DMS53 treated with DMSO at 0.1 percent for 48 hours (cell line): ENCODE measurements around the gene ATP10A.

ENCODE experiments used
- DNase-seq: peaks from one replicate; lab custom pipeline; 2025; ENCODE audit not compliant: unreplicated experiment; lab: John Stamatoyannopoulos, UW

The ATP10A gene, protein sequence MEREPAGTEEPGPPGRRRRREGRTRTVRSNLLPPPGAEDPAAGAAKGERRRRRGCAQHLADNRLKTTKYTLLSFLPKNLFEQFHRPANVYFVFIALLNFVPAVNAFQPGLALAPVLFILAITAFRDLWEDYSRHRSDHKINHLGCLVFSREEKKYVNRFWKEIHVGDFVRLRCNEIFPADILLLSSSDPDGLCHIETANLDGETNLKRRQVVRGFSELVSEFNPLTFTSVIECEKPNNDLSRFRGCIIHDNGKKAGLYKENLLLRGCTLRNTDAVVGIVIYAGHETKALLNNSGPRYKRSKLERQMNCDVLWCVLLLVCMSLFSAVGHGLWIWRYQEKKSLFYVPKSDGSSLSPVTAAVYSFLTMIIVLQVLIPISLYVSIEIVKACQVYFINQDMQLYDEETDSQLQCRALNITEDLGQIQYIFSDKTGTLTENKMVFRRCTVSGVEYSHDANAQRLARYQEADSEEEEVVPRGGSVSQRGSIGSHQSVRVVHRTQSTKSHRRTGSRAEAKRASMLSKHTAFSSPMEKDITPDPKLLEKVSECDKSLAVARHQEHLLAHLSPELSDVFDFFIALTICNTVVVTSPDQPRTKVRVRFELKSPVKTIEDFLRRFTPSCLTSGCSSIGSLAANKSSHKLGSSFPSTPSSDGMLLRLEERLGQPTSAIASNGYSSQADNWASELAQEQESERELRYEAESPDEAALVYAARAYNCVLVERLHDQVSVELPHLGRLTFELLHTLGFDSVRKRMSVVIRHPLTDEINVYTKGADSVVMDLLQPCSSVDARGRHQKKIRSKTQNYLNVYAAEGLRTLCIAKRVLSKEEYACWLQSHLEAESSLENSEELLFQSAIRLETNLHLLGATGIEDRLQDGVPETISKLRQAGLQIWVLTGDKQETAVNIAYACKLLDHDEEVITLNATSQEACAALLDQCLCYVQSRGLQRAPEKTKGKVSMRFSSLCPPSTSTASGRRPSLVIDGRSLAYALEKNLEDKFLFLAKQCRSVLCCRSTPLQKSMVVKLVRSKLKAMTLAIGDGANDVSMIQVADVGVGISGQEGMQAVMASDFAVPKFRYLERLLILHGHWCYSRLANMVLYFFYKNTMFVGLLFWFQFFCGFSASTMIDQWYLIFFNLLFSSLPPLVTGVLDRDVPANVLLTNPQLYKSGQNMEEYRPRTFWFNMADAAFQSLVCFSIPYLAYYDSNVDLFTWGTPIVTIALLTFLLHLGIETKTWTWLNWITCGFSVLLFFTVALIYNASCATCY (N-terminal part only)

DNA sequence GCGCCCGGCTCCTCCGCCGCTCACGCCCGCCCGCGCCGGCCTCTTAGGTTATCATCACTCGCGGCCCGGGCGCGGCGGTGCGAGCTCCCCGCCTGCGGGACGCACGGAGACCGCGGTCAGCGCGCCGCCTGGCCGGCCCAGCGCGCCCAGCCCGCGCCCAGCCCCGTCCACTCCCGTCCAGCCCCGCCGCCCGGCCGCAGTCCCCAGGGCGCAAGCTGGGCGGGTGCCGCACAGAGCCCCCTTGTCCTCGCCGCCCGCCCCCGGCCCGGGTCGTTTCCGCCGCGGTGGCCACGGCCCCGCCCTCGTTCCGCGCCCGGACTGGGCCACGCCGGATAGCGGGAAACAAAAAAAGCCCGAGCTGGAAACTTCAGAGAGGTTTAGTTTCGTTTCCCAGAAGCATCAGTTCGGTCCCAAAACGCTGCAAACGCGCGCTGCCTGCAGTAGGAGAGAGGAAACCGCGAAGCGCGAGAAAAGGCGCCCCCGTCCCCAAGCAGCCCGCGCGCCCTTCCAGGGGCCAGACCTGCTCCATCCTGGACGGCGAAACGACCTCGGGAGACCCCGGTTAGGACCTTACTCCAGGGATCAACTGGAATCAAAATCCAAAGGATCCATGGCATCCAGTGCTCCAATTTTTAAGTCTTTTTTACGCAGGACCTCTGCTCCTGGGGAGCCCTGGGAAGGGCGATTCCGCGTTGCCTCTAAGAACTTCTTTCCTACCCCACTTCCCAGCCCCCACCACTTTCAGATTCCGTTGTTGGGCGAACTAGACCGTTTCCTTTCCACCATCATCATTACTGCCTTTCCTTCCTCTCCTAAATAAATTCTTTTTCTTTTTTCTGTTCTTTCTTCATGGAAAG is at the start of gene ATP10A:
Gene ATP10A, minus strand, starts transcription at position 217 of the 857 bp plus-strand sequence. CDS start 231 bp downstream, outside the sequence.
- no peak for DNase-seq

DNA sequence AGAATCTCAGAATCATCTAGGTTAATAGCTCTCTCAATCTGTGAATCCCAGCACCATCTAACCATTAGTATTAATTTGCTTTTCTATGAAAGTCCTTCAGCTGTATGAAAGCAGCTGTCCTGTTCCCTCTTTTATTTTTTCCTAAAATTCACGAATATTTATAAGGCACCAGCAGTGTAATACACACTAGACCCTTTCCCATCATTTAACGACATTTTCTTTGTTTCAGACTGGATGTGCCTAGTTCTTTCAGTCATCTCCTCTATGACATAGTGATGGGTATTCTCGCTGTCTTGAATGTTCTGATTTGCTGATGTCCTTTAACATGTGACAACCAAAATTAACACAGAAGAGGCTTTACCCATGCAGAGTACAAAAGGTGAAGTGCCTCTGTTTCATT is 48.9 kb upstream of the ATP10A start:
- DNase-seq = no peak

DNA sequence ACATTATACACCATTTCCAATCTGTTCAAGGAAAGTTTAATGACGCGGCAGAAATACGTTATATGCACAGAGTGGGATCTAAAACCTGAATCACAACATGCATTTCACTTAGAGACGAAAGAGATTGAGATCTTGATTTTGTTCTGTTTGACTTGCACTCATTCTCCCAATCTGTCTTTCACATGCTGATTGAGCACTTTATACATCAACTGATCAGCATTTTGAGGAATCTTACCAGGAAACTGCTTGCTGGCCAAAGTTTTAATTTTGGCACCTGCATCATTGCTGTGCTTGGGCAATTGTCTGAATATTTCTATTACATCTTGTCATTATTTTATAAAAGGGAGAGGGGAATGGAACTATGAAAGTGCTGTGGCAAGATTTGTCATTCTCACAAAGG is 47.7 kb upstream of the ATP10A start:
- no peak for DNase-seq

DNA sequence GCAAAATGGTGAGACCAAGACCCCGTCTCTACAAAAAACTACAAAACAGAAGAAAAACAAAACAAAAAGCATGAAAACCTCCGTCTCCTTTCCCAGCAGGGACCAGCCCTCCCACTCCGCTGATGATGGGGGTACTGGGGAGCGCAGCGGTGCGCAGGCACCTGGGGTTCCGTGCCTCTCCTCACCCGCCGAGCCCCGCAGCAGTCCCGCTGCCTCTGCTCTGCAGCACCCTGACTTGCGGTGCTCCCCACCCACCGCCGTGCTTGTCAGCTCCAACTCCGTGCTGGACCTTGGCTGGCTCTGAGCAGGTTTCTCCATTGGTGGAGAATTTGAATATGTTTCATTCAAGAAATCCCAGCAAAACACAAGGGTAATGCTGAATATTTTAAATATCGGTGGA is 46.7 kb upstream of the ATP10A start:
- DNase-seq = no peak

DNA sequence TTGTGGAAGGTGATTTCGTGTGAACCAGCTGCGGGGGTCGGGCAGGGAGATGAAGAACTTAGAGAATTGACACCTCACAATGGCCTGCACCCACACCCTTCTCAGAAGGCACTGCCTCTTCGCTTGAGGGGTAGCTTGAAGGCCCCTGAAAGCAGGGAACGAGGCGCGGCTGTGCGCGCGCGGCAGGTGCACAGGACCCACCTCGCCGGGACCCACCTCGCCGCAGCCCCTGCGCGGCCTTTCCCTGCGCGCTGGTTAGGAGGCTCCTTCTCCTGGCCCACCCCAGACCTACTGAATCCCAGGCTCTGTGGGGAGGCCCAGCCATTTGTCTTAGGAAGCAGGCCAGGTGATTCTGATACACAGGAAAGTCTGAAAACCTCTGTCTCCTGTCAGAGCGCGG is 46.2 kb upstream of the ATP10A start:
- no peak for DNase-seq

DNA sequence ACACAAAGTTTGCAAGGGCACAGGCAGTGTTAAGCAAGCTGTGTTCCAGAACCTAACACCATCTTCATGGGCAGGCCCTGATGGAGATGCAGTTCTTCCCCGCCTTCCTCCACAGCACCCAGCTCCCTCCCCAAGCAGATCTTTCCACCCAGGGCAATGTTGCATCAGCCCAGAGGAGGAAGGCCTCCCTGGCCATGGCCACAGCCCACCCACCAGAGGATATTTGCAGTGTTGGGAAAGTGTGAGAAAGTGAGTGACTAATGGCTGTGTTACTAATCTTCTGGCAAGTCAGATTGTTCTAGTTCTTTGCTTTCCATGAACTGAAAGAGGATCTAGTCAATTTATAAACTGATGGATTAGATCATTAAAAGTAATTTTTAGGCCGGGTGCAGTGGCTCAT is 42.0 kb upstream of the ATP10A start:
- DNase-seq = no peak

DNA sequence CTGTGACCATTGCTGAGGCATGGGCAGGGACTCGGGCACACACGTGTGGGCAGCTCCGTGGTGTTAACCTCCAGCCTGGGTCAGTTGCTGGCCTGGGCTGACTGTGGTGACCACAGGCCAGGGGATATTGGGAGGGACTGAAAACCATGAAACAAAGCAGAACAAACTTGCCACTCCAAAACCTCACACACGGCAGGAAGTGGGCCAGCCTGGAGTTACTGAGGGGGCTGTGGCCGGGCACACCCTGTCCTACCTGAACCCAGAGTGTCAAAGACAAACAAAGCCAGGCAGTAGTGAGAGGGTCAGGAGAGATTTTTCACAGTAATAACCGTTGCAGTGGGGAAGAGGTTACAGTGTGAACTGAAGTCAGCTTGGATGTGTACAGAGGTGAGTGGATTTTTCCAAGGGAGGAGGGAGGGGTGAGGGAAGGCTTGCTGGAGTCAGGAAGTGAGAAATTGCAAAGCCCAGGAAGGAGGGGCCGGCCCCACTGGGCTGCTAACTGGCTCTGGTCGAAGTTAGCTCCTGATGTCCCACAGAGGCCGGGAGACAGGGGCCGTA is 40.0 kb upstream of the ATP10A start:
- DNase-seq = no peak

DNA sequence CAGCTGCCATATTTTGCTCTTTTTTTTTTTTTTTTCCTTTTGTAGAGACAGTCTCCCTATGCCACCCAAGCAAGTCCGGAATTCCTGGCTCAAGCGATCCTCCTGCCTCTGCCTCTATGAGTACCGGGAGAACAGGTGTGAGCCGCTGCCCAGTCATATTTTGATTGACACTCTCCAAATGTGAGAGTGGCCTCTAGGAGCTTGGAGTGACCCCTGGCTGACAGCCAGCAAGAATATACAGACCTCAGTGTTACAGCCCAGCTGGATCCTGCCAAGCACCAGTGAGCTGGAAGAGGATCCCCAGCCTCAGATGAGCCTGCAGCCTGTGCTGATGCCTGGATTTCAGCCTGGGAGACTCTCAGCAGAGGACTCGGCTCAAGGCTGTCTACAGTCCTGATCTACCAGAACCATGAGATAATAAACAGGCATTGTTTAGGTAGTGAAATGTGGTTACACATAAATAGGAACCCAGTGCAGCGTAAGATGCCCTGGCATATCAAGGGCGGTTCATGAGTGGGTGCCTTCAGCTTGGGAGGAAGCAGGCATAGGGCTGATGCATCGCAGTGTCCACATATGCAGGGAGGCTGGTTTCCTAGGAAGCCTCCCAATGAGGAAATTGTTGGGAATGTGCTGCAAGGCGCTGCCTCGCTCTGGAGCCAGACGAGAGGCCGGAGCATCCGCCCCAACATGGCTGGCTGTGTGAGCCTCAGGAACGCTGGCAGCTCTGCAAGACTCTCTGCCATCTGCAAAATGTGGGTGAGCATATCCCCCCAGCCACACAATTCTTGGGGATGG is 38.9 kb upstream of the ATP10A start:
- DNase-seq = no peak

DNA sequence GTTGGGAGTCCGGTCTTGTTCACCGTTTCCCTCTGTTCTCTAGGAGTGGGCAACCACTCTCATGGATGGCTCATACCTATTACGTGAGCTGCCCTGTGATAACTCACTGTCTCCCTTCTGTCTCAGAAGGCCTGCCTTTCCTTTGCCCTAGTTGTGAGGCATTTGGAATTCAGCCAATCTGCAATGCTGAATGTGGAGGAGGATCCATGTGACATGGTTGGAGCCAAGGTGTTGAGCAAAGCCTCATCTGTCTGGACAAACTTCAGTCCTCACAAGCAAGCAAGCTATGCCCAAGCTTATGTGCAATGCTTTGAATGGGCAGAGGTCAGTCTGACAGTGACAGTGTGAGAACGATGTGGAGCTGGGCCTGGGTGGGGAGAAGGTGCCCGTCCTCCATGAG is 37.8 kb upstream of the ATP10A start:
- no peak for DNase-seq

DNA sequence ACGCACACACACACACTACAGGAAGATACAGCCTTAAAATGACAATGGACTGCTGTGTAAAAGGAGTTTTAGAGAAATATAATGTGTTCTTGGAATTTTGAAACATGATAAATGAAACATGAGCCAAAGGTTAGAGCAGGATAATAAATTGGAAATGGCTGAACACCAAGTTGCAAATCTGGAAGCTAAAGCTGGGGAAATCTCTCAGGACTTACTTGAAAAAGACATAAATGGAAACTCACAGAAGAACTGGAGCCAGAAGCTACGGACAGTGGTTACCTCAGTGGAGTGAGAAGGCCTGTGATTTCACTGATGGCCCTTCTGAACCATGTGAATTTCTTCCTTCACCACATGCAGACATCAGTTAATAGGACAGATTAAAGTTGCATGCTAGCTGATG is 37.3 kb upstream of the ATP10A start:
- DNase-seq = no peak

DNA sequence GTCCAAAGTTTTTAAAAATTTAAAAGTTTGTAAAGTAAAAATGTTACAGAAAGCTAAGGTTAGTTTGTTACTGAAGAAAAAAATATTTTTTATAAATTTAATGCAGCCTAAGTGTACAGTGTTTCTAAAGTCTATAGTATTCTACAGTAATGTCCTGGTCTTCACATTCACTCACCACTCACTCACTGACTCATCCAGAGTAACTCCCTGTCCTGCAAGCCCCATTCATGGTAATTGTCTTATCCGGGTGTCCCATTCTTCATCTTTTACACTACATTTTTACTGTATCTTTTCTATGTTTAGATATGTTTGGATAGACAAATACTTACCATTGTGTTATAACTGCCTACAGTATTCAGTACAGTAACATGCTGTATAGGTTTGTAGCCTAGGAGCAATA is 36.7 kb upstream of the ATP10A start:
- no peak for DNase-seq

DNA sequence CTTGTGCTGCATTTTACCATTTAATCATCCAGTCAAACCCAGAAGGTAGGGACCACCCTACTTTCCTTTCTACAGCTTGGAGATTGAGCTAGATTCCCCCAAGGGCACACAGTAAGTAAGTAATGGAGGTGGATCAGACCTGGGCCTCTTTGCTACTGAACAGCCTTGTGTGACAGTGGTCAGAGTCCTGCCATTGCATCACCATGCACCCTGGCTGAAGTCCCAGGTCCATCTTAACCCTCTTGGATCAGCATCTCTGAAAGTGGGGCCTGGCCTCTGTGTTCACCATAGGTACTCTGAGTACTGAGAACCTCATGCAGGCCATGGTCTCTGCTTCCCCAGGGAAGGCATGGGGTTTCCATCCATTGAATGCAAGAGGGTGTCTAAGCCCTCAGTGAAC is 34.5 kb upstream of the ATP10A start:
- no peak for DNase-seq

DNA sequence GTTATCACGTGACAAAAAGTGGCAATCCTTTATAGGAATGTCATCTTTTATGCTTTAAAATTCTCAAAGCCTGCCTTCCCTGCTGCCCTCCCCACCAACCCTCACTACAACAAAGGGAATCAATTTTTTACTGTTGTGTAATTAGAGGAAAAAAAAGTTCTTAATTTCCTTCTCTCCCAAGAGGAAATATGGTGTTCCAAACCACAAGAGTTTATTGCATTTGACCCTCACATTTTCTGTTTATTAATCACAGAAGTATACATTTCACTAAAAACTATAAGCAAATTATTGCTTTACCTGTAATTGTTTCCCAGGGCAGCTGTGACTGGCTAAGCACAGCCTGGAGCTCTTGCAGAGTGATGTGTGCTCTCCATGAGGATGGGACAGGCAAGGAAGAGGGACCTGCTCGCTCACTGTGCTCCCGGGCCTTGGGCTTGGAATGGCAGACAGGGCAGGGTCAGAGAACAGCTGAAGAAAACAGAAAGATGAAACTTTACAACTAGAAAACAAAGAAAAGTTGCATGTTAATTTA is 31.3 kb upstream of the ATP10A start:
- DNase-seq = no peak

DNA sequence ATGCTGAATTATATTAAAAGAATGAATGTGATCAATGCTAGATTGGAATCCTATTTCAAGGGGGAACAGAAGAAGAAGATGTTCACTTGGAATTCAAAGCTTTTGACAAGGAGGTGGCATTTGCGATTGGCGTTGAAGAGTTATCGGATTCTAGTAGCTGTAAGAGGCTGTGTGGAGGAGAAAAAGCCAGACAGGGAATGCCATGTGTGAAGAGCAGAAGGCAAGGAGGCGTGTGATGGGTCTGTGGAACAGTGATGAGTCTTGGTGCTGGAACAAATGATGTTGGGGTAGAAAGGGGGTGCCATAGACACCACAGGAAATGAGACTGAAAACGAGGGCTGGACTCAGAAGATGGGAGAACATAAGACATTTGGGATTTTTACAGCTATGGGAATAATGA is 30.5 kb upstream of the ATP10A start:
- no peak for DNase-seq

DNA sequence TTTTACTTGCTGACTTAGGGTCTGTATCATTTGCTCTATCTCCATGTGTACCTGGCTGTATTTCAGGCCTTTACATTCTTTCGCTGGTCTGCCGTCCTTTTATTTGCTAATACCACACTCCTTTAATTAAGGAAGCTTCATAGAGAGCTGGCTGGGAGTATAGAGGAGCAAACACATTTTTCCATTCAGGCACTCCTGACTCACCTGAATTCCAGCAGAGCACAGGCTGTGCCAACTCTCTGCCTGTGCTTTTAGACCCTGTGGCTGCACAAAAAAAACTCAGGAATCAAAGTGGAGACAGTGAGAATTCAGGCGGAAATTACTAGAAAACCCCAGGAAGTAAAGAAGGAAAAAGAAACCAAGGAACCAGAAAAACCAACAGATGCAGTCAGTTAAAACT is 29.0 kb upstream of the ATP10A start:
- DNase-seq = no peak

DNA sequence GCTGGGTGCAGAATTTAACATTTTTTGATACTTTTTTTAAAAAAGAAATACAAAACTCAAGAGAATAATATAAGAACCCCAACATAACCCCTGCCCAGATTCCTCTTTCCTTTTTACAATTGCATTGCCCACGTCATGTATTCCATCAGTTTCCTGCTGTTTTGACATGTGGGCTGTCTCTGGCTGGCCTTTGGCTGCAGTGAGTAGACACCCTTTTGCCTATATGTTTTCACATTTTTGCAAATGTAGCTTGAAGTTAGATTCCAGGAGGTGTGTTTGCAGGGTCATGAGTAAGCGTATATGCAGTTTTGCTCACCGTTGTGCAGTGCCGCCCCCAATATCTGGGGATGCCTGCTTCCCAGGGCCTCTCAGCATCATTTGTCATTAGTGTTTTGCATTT is 28.0 kb upstream of the ATP10A start:
- DNase-seq = no peak

DNA sequence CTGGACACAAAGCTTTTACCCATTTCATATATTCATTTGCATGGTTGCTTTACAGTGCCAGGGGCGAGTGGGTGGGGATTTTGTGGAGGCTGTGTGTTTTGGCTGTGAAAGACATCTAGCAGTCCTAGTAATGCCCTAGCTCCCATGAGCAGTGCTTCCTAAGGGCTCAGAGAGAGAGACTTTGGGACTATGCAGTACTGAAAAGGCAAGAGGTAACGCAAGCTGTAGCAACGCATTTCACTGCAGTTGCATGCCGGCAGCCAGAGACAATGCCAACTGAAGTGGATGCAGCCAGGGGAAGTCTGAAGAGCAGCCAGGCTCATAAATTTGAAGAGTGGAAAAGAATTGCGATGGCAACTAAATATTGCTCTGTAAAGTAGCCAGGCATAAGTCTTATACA is 27.4 kb upstream of the ATP10A start:
- no peak for DNase-seq

DNA sequence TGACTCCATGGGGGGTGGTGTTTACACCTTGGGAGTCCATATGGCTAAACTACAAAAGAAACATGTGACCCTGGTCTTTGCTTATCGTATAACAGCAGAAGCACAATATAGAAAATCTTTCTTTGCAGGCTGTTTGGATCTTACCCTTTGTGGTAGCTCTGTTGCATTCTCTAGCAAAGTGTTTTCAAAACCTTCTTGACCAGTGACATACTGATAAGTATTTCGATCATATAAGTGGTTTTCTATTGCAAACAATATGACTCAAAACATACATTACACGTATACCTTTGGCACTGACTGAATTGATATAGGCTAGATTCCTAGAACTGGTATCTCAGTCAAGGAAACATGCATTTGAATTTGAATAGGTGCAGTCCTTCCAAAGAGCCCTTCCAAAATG is 24.7 kb upstream of the ATP10A start:
- DNase-seq = no peak

DNA sequence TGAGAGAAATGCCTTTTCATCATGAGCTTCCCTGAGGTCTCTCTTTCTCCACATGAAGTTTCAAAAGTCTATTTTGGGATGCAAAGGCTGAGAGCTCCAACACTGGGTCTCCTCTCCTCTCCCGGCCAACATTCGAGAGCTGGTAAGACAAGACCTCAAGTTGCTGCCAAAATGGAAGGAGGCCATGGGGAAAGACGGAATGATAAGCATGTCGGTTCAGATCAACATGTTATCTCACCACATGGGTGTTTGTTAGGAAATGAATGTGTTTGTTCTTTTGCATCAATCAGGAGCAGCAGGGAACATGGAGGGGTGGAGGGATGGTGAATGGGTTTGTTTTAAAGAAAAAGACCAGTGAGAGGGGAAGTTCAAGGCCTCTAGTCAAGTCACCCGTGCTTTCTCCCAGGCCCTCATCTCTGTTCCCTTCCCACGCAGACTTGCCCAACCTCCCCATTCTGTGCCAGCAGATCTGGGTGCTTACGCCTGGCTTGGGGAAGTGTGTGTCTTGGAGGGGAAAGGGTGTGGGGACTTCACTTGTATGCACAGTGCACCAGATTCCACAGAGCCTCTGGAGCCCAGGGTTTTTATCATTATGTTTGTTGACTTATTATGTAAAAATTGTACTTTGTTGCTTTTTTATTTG is 23.5 kb upstream of the ATP10A start:
- DNase-seq = no peak
